Mesodermal cell (in vitro differentiated cells): ENCODE measurements around the gene GPR27.

Experiments used
- H3K27ac ChIP-seq: 2 replicates; pipeline ENCODE4 v1.7.0; 2013; ENCODE audit warnings: mild to moderate bottlenecking, low read depth, low read length, moderate library complexity; ENCODE audit not compliant: severe bottlenecking
- H3K36me3 ChIP-seq: 2 replicates; pipeline ENCODE4 v1.7.1; 2013; ENCODE audit warnings: mild to moderate bottlenecking, low read length, moderate library complexity; ENCODE audit not compliant: control insufficient read depth, insufficient read depth
- H3K4me1 ChIP-seq: one replicate; pipeline ENCODE4 v1.7.1; 2013; ENCODE audit warnings: mild to moderate bottlenecking, low read length; ENCODE audit not compliant: insufficient read depth, control insufficient read depth, poor library complexity, severe bottlenecking
- H3K4me3 ChIP-seq: 2 replicates; pipeline ENCODE4 v1.7.0; 2013; ENCODE audit warnings: low read length, control low read depth, mild to moderate bottlenecking; ENCODE audit not compliant: insufficient read depth, poor library complexity, severe bottlenecking; ENCODE audit errors: extremely low read depth
- H3K9me3 ChIP-seq: 2 replicates; pipeline ENCODE4 v1.7.1; 2013; ENCODE audit warnings: mild to moderate bottlenecking, low read length, moderate library complexity; ENCODE audit not compliant: control insufficient read depth
- WGBS, 2 experiments: methylation state at CpG; one replicate each; pipeline ENCODE4 v1.1.5; 2013; ENCODE audit warnings: missing lambda C conversion rate in 2 of 2; ENCODE audit not compliant: insufficient coverage in 2 of 2; 5-methylcytosine and 5-hydroxymethylcytosine counted together

GPR27 gene

DNA sequence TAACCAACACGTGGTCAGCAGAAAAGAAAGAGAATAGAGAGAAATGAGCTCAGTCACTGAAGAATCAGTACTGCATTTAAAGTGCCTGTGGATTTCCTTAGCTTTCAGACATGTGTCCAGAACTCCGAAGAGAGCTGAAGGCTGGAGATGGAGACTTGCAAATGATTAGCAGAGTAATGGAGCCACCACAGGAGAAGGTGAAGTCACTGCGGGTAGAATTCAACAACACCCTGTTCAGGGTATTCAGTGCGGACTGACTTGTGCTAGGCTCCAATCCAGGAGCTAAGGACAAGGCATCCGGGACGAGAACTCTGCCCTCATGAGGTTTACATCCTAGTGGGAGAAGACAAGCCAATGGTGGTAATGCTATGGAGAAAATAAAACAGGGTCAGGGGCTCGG lies 32.7 kb upstream of the GPR27 start:
- Histone ChIP-seq H3K27ac (no peak overlapping the region), H3K4me3 (no peak overlapping the region), H3K9me3 (no peaks in the 10 kb centered on the region), H3K36me3 (no peaks in the 10 kb centered on the region), H3K4me1 (no peaks in the 10 kb centered on the region)
- WGBS, 2 experiments: 90 to 95% methylated on average over 7 of the region's 7 CpGs

GRCh38 chr3:71721651-71722157 lies 32.0 kb upstream of the GPR27 start:
- no peaks in the 10 kb centered on the region for H3K9me3 ChIP-seq
- no peaks in the 10 kb centered on the region for H3K36me3 ChIP-seq
- H3K4me3 ChIP-seq: no peak overlapping the region
- no peaks in the 10 kb centered on the region for H3K4me1 ChIP-seq
- 94 to 100% methylated on average over 3 to 6 of the region's 6 CpGs for WGBS, 2 experiments
- no peak overlapping the region for H3K27ac ChIP-seq

- Histone ChIP-seq H3K9me3 (no peaks in the 10 kb centered on the region), H3K36me3 (no peaks in the 10 kb centered on the region), H3K27ac (no peak overlapping the region), H3K4me3 (no peak overlapping the region), H3K4me1 (no peaks in the 10 kb centered on the region)
- WGBS, 2 experiments: 89 to 100% methylated on average over 1 of the region's 1 CpG
Measured at GRCh38 chr3:71722693-71723092, 31.0 kb upstream of the GPR27 start.

- no peak overlapping the region for H3K27ac ChIP-seq
- H3K9me3 ChIP-seq: no peaks in the 10 kb centered on the region
- H3K4me1 ChIP-seq: no peaks in the 10 kb centered on the region
- H3K36me3 ChIP-seq: no peaks in the 10 kb centered on the region
- WGBS, 2 experiments: 70 to 85% methylated on average over 1 to 5 of the region's 6 CpGs
- no peak overlapping the region for H3K4me3 ChIP-seq
Measured at GRCh38 chr3:71723452-71724170, 30.0 kb upstream of the GPR27 start.

GRCh38 chr3:71724171-71724453 lies 29.5 kb upstream of the GPR27 start:
- Histone ChIP-seq H3K4me1 (no peaks in the 10 kb centered on the region), H3K4me3 (peak overlapping the region; percentile 46), H3K9me3 (no peaks in the 10 kb centered on the region), H3K36me3 (no peaks in the 10 kb centered on the region), H3K27ac (no peak overlapping the region)

DNA sequence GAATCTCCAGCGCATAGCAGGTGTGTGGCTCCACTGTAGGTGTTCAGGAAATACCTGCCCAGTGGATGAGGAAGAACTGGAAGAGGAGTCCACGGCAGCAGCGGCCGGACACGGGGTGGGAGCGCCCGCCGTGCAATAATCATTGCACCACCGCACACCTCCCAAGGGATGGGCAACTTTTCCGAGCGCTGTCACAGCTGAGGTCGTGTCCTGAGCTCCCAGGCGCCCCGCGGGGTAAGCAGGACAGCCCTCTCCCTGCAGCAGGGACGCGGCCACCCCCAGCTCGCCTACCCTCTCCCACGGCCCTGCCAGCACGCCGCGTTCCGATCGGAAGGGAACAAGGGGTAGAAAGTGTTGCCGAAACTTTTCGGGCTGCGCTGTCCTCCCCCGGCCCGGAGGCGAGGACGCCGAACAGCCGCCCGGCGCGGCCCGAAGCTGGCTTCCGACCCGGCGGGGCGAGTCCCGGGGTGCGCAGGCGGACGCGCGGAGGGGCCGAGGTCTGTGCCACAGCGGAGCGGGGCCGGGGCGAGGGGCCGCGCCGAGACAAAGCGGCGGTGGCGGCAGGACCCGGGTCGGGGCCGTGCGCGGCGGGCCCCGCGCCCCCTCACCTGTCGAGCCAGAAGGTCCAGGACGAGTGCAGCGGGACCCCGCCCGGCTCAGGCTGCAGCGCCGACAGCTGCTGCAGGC lies 28.9 kb upstream of the GPR27 start:
- no peak overlapping the region for H3K27ac ChIP-seq
- H3K4me1 ChIP-seq: no peaks in the 10 kb centered on the region
- H3K9me3 ChIP-seq: no peaks in the 10 kb centered on the region
- peak overlapping the region; percentile 46 for H3K4me3 ChIP-seq
- H3K36me3 ChIP-seq: no peaks in the 10 kb centered on the region
- 0 to 1% methylated on average over 33 to 49 of the region's 73 CpGs for WGBS, 2 experiments

DNA sequence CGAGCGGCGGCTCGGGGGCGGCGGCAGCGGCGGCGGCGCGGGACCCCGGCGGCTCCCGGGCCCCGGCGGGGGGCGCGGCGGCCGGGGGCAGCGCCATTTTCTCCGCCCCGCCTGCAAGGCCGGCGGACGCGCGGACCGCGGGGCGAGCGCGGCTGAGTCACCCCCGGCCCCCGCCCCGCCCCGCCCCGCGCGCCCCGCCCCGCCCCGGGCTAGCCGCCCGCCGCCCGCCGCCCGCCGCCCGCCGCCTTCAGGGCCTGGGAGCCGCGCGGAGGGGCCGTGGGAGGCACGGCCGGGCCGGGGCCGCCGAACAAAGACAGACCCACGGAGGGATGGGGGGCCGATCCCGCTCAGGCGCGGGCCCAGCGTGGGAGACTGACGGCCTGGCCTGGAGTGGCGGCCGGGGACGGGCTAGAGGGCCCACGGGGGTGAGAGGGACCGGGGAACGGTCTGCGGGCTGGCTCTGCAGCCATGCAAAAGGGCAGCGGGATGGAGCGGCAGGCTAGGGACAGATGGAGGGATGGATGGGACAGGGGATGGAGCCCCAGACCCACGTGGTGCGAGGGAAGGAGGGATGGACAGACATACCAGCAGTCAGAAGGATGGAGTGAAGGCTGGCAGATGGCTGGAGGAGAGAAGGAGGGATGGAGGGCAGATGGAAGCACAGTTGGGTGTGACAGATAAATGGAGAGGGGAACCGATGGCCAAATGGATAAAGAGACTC lies 28.2 kb upstream of the GPR27 start, which contains the start of gene EIF4E3:
TSS of gene EIF4E3 (minus strand) at position 132 of the 721 bp plus-strand sequence. CDS start at position 97, 35 bp downstream.
- Histone ChIP-seq H3K36me3 (no peaks in the 10 kb centered on the region), H3K4me3 (peak within 1 kb of the TSS; percentile 46), H3K9me3 (no peaks in the 10 kb centered on the region), H3K27ac (no peak within 1 kb of the TSS), H3K4me1 (no peaks in the 10 kb centered on the region)
- 4 to 6% methylated on average over 23 to 39 of the region's 80 CpGs for WGBS, 2 experiments

- Histone ChIP-seq H3K4me3 (no peak overlapping the region), H3K27ac (no peak overlapping the region), H3K9me3 (no peaks in the 10 kb centered on the region), H3K4me1 (no peaks in the 10 kb centered on the region), H3K36me3 (no peaks in the 10 kb centered on the region)
- 94% methylated on average over 7 to 8 of the region's 8 CpGs for WGBS, 2 experiments
Measured at GRCh38 chr3:71726146-71726545, 27.5 kb upstream of the GPR27 start.

- H3K4me3 ChIP-seq: no peak overlapping the region
- peak overlapping the region; percentile 41 for H3K27ac ChIP-seq
Measured at GRCh38 chr3:71728632-71729342, 24.9 kb upstream of the GPR27 start.

GRCh38 chr3:71732637-71733036 lies 21.0 kb upstream of the GPR27 start:
- no peaks in the 10 kb centered on the region for H3K9me3 ChIP-seq
- no peak overlapping the region for H3K27ac ChIP-seq
- 88 to 97% methylated on average over 4 of the region's 4 CpGs for WGBS, 2 experiments
- no peaks in the 10 kb centered on the region for H3K4me1 ChIP-seq
- H3K4me3 ChIP-seq: no peak overlapping the region
- H3K36me3 ChIP-seq: no peaks in the 10 kb centered on the region

More at GRCh38 chr3:71728632-71729342, 24.9 kb upstream of the GPR27 start:
- no peaks in the 10 kb centered on the region for H3K9me3 ChIP-seq
- no peaks in the 10 kb centered on the region for H3K4me1 ChIP-seq
- 14 to 31% methylated on average over 2 to 4 of the region's 4 CpGs for WGBS, 2 experiments
- no peaks in the 10 kb centered on the region for H3K36me3 ChIP-seq
